NCI-H2081 (cell line): ENCODE results near the gene OXCT1.
A peak's percentile ranks its signal among the peaks of the same experiment; 100 is the strongest.

ENCODE experiments used
- DNase-seq, 2 experiments: peaks; one replicate each; lab custom pipeline; 2025; lab: John Stamatoyannopoulos, UW

The OXCT1 gene

DNA sequence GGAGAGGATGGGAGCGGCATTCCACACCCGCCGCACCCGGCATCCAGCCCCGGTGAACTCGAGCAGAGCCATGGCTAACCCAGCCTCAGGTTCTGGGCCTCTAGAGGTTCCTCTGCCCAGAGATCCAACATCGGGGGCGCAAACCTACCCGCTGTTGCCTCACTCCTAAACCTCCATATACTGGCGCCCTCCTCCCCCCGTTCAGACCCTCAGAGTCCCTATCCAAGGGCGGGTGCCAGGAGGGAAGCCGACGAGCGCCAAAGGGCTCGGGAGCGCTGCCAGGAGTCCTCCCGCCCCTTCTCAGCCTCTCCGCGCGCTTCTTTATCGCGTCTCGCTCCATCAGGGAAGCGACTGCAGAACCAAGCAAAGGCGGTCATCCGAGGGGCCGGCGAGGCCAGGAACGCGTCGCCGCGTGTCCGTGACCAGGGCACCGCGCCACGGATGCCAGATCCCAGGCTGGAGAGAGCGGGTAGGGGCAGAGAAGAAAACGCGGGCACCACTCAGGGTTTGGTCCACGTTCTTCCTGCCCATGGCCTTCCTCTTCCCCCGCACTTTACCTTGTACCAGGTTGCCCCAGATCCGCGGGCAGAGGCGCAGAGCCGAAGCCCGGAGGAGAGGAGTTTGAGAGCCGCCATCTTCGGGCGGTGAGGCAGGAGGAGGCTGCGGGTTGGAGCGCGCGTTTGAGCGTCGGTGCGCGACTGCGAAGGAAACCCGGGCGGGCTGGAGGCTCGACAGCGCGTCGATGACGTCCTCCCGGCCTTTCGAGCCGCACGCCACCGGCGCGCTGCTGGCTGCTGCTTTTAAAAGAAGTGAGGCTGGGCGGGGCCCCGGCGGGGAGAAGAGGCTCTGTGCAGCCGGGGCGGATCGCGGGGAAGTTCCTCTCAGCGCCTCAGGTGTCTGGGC, at the start of gene OXCT1:
Gene OXCT1 (minus strand): TSS at position 702 of the 903 bp plus-strand sequence. CDS start 67 bp downstream, at position 635.
- peak; percentile 95 to 96 for DNase-seq

DNA sequence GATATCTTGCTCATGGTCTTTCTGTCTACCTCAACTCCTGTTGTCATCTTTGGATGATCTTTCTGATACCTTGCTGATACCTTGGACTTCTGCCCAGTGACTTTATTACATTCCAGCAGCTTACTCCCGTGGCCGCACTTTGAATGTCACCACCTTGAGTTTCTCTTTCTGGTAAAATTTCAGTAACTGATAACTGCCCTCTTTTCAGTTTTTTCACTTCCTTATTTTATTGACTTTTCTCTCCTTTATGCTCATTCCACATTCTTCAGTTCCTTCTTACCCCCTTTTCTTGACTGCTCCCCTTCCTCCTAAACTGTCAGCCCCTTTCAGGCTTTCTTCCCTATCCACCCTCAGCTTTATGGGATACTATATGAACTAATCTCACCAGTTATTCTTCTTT, 47.9 kb upstream of the OXCT1 start:
- DNase-seq: no peak

DNA sequence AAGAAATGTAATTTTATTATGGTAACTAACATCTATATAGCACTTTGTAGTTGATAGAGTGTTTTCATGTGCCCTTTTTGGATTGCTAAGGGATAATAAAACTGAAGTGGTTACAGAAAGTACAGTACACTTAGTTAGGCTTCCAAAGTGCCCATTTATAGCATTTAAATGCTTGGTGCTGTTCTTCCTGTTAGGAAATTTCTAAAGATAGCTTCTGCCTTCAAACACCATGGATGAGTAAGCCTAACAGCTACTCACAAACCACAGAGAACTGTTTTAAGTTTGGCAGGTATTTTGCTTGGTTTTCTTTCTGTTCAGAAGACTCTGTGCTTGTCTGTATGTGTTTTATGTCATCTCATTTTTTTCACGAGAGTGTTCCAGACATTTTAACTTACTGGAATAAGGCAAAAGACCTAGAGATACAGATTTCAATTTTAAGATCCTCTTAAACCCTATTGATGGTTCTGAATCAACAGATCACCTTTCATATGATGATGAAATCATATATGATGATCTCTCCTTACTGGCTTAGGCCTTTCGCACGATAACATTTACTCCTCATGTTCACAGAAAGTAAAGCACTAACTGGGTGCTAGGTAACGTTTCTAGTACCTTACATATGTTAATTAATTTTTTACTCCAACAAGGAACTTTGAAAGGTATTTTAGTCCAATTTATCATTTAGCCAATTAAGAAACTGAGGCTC, 38.3 kb upstream of the OXCT1 start:
- DNase-seq: no peak

GRCh38 chr5:41906151-41906550, 35.9 kb upstream of the OXCT1 start:
- no peak for DNase-seq

- peak; percentile 100 for DNase-seq
Observed at GRCh38 chr5:41903892-41904799, 33.9 kb upstream of the OXCT1 start, which contains the start of gene RIMOC1. TSS of gene RIMOC1 (plus strand) at chr5:41904344. CDS start at chr5:41904368, 24 bp downstream.

GRCh38 chr5:41903382-41903891, 33.2 kb upstream of the OXCT1 start:
- no peak for DNase-seq

- no peak for DNase-seq
Observed at GRCh38 chr5:41896230-41896629, 26.0 kb upstream of the OXCT1 start.

DNA sequence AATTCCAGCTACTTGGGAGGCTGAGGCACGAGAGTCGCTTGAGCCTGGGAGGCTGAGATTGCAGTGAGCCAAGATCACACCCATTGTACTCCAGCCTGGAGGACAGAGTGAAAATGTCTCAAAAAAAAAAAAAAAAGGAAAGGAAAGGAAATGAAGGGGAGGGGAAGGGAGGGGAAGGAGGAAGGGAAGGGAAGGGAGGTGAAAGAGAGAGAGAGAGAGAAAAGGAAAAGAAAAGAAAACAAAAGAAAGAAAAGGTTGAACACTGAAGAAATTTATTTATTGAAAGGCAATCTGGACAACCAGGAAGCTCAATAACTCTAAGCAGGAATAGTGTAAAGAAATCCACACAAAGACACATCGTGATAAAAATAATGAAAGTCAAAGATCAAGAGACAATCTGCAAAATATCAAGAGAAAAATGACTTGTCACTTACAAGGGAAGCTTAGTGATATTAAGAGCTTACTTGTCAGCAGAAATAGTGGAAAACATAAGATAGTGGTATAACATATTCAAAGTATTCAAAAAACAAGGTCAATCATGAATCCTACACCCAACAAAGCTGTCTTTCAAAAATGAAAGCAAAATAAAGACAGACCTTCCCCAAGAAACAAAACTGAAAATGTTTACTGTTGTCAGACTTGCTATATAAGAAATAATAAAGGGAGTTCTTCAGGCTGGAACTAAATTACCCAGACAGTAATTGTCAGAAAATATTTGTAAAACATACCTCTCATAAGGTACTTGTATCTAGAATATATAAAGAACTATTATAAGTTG, 23.0 kb upstream of the OXCT1 start:
- DNase-seq: no peak

- DNase-seq: no peak
Observed at GRCh38 chr5:41892031-41892430, 21.8 kb upstream of the OXCT1 start.

DNA sequence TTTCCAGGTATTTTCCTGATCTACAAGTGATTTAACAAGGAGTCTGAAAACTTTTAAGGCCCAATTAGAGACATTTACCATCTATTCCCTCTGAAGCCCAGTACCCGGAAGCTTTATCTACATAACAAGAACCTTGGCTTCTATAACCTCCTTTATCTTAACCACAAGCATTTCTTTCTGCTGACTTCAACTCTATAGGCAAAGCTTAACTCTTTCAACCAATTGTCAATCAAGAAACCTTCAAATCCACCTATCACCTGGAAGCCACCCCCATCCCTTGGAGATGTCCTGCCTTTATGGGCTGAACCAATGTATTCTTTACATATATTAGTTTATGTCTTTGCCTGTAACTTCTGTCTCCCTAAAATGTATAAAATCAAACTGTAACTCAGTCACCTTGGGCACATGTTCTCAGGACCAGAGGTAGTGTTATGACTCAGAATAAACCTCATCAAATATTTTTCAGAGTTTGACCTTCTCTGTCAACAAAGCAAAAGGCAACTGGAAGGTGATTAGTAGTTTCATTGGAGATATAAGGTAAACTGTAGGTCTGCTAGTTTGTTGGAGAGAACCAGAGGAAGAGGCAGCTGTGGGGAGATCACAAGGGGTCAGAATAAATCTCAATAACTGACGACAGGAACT, 21.0 kb upstream of the OXCT1 start:
- DNase-seq: no peak

DNA sequence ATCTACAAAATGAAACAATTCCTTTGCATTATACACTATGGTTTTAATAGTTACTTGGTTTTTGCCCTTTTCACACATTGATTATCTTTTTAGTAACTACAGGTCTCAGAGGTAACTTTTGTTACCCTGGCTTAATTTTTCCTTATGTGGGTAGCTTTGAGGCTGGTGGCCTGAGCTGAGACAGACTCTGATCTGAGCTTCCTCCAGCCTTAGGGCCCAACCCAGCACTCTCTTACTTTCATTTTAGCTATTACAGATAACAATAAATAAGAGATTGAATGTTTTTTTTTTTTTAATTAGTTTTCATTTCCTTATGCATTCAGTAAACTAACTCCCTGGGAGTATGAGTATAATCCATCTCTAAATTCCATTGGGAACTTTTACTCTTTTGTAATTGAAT, 15.1 kb upstream of the OXCT1 start:
- no peak for DNase-seq

DNA sequence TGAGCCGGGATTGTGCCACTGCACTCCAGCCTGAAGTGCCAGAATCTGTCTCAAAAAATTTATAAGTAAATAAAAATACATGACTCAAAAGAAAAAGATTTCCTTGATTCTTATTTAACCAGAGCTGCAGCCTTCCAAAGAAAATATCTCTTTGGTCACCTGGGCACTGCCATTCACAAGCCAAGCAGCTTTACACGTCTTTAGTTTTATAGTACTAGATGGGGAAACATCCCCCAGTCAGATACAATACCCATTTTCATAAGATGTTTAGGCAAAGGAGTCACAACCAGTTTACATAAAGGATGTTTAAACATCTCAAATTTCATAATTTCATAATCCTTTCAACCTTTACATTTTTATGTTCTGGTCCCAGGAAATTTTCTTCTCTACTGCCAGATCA, 13.7 kb upstream of the OXCT1 start:
- DNase-seq: no peak

GRCh38 chr5:41883243-41883642, 13.0 kb upstream of the OXCT1 start:
- DNase-seq: no peak

GRCh38 chr5:41882765-41883164, 12.5 kb upstream of the OXCT1 start:
- no peak for DNase-seq

GRCh38 chr5:41878643-41879478, 8.6 kb upstream of the OXCT1 start:
- no peak for DNase-seq

DNA sequence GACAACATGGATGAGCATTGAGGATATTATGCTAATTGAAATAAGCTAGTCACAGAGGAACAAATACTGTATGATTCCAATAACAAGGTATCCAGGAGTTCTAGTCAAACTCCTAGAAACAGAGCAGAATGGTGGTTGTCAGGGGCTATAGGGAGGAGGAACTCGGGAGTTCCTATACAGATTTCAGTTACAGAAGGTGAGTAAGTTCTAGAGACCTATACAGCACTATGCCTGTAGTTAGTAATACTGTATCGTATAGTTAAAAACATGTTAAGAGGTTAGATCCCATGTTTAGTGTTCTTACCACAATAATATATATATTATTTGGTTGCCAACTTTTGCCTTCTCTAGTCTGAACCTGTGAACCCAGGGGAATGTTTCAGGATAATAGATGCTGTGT, 7.9 kb upstream of the OXCT1 start:
- DNase-seq: no peak

DNA sequence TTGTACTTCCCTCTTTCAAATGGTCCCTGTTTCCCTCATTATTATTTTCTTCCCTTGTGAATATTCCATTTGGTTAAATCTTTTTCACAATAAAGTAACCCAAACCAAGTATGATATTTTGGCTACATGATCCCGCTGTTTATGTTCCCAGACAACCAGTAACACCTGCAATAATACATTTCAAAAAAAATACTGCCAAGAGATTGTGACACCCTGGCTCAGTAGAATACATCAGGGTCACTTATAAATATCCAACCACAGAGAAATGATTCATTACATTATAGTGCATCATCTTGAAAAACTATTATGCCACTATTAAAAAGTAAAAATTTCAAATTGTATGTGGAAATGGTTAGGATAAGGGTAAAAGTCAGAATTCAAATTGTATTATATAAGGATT, 7.2 kb upstream of the OXCT1 start:
- DNase-seq: no peak

GRCh38 chr5:41876678-41877077, 6.5 kb upstream of the OXCT1 start:
- no peak for DNase-seq

GRCh38 chr5:41875121-41875520, 4.9 kb upstream of the OXCT1 start:
- DNase-seq: no peak
